Measurements from ENCODE around the gene MED14. TPM values are rescaled to one million over a fixed set of nuclear protein-coding genes. Genes with fewer than 3 reads are reported as not detected.

Gene MED14
- total and polyA plus RNA-seq, 2 of the 13 experiments (the other 11 are each of a cell fraction or from before 2014, with no cell fraction given) = 10.2 to 16.3 TPM

GRCh38 chrX:40735325-40736169, at the start of gene MED14 (continued):
- TF ChIP-seq NR2F2 (IDR thresholded peaks at IDR 0.05; ENCODE audit: borderline replicate concordance, low read depth) = no peak
- no peak for TF ChIP-seq SCMH1 (CRISPR knock-in tag; IDR thresholded peaks at IDR 0.05; ENCODE audit: borderline replicate concordance)
- peak; percentile 60; the same call in 1 of the 2 replicates for TF ChIP-seq KDM2A (CRISPR knock-in tag; IDR thresholded peaks at IDR 0.05; ENCODE audit: borderline replicate concordance, low read depth)
- TF ChIP-seq CREB1 (IDR thresholded peaks at IDR 0.05) = peak; percentile 77
- peak; percentile 80; the same call in 1 of the 2 replicates for TF ChIP-seq CREB1 (CRISPR knock-in tag; IDR thresholded peaks at IDR 0.05)
- no peak; the same call in 1 of the 2 replicates for TF ChIP-seq ZBTB7A (CRISPR knock-in tag; IDR thresholded peaks at IDR 0.05)
- TF ChIP-seq MEIS1 (CRISPR knock-in tag; IDR thresholded peaks at IDR 0.05; ENCODE audit: borderline replicate concordance) = no peak
- TF ChIP-seq HMGXB4 (CRISPR knock-in tag; IDR thresholded peaks at IDR 0.05; ENCODE audit: borderline replicate concordance in 1 of 2, low read depth in 1 of 2) = peak in 1 of 2 experiments; percentile 78; a peak in 2 of 4 replicates
- no peak for TF ChIP-seq THYN1 (CRISPR knock-in tag; IDR thresholded peaks at IDR 0.05; ENCODE audit: borderline replicate concordance, low read depth)
- TF ChIP-seq ZNF678 (CRISPR knock-in tag; IDR thresholded peaks at IDR 0.05) = no peak
- no peak for TF ChIP-seq ZNF251 (CRISPR knock-in tag; IDR thresholded peaks at IDR 0.05)
- no peak for TF ChIP-seq FOXK2 (IDR thresholded peaks at IDR 0.05)
- TF ChIP-seq ZNF143 (CRISPR knock-in tag; IDR thresholded peaks at IDR 0.05) = no peak
- no peak for TF ChIP-seq TAF15 (IDR thresholded peaks at IDR 0.05; ENCODE audit: low read depth, low read length, poor library complexity, severe bottlenecking)
- TF ChIP-seq AHDC1 (CRISPR knock-in tag; IDR thresholded peaks at IDR 0.05; ENCODE audit: borderline replicate concordance) = no peak
- no peak for TF ChIP-seq IRF1 (CRISPR knock-in tag; IDR thresholded peaks at IDR 0.05; ENCODE audit: low read depth)
- TF ChIP-seq ZNF33B (CRISPR knock-in tag; IDR thresholded peaks at IDR 0.05) = no peak; the same call in 1 of the 2 replicates
- 0 out of 4 replicates have a peak, but pooled peaks of 1 of the 2 experiments have one; percentile 34 for TF ChIP-seq KLF16 (CRISPR knock-in tag; IDR thresholded peaks at IDR 0.05)

Measured in HepG2 (cell line).